Astrocyte (in vitro differentiated cells and primary cell): ENCODE measurements around the gene GRIK5. TPM values are rescaled to one million over a fixed set of nuclear protein-coding genes. Genes with fewer than 3 reads are reported as not detected.

Experiments
- DNase-seq: peaks from one replicate; pipeline ENCODE4 v3.0.0-alpha.2; 2010; ENCODE audit warnings: low read depth
- FAIRE-seq: peaks from 2 replicates; lab custom pipeline; 2011; peaks lifted over from hg19 to GRCh38; lab: Jason Lieb, UNC
- H2AFZ ChIP-seq: 2 replicates; pipeline ENCODE4 v1.6.0; 2012; ENCODE audit warnings: low read depth, low read length, inconsistent platforms
- H3K27ac ChIP-seq: 2 replicates; pipeline ENCODE4 v1.5.1; 2011; ENCODE audit warnings: low read depth, low read length, inconsistent platforms
- H3K27me3 ChIP-seq: 2 replicates; pipeline ENCODE4 v1.6.0; 2011; ENCODE audit warnings: low read length, inconsistent platforms; ENCODE audit not compliant: insufficient read depth
- H3K36me3 ChIP-seq: 2 replicates; pipeline ENCODE4 v1.5.1; 2011; ENCODE audit warnings: low read length, inconsistent platforms; ENCODE audit not compliant: insufficient read depth
- H3K4me1 ChIP-seq: 2 replicates; pipeline ENCODE4 v1.5.1; 2011; ENCODE audit warnings: low read length, inconsistent platforms; ENCODE audit not compliant: insufficient read depth
- H3K4me2 ChIP-seq: 2 replicates; pipeline ENCODE4 v1.6.0; 2012; ENCODE audit warnings: low read length, inconsistent platforms
- H3K4me3 ChIP-seq: 2 replicates; pipeline ENCODE4 v1.5.1; 2011; ENCODE audit warnings: low read depth, mild to moderate bottlenecking, low read length, inconsistent platforms; ENCODE audit not compliant: insufficient read depth
- H3K79me2 ChIP-seq: 2 replicates; pipeline ENCODE4 v1.6.0; 2012; ENCODE audit warnings: mild to moderate bottlenecking, low read length, inconsistent platforms; ENCODE audit not compliant: insufficient read depth
- H3K9ac ChIP-seq: 2 replicates; pipeline ENCODE4 v1.6.0; 2012; ENCODE audit warnings: mild to moderate bottlenecking, low read length, inconsistent platforms
- H3K9me3 ChIP-seq: 2 replicates; pipeline ENCODE4 v1.5.1; 2012; ENCODE audit warnings: low read depth, mild to moderate bottlenecking, low read length, inconsistent platforms; ENCODE audit not compliant: insufficient read depth
- H4K20me1 ChIP-seq: 2 replicates; pipeline ENCODE4 v1.6.0; 2012; ENCODE audit warnings: low read length, inconsistent platforms; ENCODE audit not compliant: insufficient read depth
- H3K27ac Mint-ChIP-seq: one replicate; pipeline ENCODE4 v1.8.0; 2021; ENCODE audit warnings: mild to moderate bottlenecking, mixed read lengths; ENCODE audit not compliant: unreplicated experiment
- H3K27me3 Mint-ChIP-seq: one replicate; pipeline ENCODE4 v1.8.0; 2021; ENCODE audit warnings: low read depth, mixed read lengths; ENCODE audit not compliant: unreplicated experiment
- H3K36me3 Mint-ChIP-seq: one replicate; pipeline ENCODE4 v1.8.0; 2021; ENCODE audit warnings: low read depth, mixed read lengths; ENCODE audit not compliant: unreplicated experiment
- H3K4me1 Mint-ChIP-seq: one replicate; pipeline ENCODE4 v1.8.0; 2021; ENCODE audit warnings: low read depth, mixed read lengths; ENCODE audit not compliant: unreplicated experiment
- H3K4me3 Mint-ChIP-seq: one replicate; pipeline ENCODE4 v1.8.0; 2021; ENCODE audit warnings: mild to moderate bottlenecking, moderate library complexity, mixed read lengths; ENCODE audit not compliant: unreplicated experiment
- H3K9me3 Mint-ChIP-seq: one replicate; pipeline ENCODE4 v1.8.0; 2021; ENCODE audit warnings: mild to moderate bottlenecking, mixed read lengths; ENCODE audit not compliant: unreplicated experiment
- EZH2 ChIP-seq: IDR thresholded peaks from 2 replicates; pipeline ENCODE4 v1.6.1; 2012; ENCODE audit warnings: mild to moderate bottlenecking, low read length, inconsistent platforms; ENCODE audit not compliant: insufficient read depth
- total RNA-seq: library from RNA; stranded (reverse); gene quantifications from 2 replicates; pipeline ENCODE4 v1.2.1, GENCODE V29; 2021
- TF ChIP-seq, protein P1 (sequence below): IDR thresholded peaks from 2 replicates; pipeline ENCODE4 v1.5.1; 2011; ENCODE audit warnings: low read depth, mild to moderate bottlenecking, inconsistent platforms, low read length, moderate library complexity; ENCODE audit not compliant: insufficient read depth

Gene GRIK5
- total RNA-seq, 1 donor from 2014 or later = 9.2 TPM

DNA sequence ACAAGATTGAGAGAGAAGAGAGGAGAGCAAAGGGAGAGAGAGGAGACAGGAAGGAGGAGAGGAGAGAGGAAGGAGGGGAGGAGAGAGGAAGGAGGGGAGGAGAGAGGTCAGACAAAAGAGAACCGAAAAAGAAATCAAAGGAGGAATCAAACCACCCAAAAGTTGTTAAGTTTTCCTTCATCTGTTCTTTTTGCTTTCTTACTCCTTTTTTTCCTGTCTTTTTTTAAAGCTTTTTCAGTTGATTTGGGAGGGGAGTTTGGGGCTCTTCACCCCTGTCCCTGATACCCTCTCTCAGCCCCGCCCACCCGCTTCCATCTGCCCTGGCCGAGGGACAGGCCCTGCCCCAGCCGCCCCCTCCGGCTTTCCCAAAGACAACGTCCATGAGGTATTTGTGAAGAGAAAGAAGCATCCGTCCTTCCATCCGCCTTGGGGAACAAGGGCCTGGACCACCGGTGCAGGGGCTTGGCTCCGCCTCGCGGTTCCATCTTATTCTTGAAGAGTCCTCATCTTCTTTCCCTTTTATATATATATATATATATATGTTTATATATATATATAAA is 19.3 kb upstream of the GRIK5 start:
- TF ChIP-seq EZH2 = no peak
- TF ChIP-seq, protein P1, sequence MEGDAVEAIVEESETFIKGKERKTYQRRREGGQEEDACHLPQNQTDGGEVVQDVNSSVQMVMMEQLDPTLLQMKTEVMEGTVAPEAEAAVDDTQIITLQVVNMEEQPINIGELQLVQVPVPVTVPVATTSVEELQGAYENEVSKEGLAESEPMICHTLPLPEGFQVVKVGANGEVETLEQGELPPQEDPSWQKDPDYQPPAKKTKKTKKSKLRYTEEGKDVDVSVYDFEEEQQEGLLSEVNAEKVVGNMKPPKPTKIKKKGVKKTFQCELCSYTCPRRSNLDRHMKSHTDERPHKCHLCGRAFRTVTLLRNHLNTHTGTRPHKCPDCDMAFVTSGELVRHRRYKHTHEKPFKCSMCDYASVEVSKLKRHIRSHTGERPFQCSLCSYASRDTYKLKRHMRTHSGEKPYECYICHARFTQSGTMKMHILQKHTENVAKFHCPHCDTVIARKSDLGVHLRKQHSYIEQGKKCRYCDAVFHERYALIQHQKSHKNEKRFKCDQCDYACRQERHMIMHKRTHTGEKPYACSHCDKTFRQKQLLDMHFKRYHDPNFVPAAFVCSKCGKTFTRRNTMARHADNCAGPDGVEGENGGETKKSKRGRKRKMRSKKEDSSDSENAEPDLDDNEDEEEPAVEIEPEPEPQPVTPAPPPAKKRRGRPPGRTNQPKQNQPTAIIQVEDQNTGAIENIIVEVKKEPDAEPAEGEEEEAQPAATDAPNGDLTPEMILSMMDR = no peak
- Mint-ChIP-seq H3K27ac (peak overlapping the region; percentile 98), H3K4me3 (no peak overlapping the region), H3K9me3 (no peaks in the 10 kb centered on the region), H3K27me3 (peaks cover 4% of the 10 kb centered on the region), H3K4me1 (peaks cover 35% of the 10 kb centered on the region), H3K36me3 (peaks cover 5% of the 10 kb centered on the region)
- peaks cover 25% of the 10 kb centered on the region for H3K4me1 ChIP-seq
- H3K9me3 ChIP-seq = no peaks in the 10 kb centered on the region
- H3K4me3 ChIP-seq = no peak overlapping the region
- H3K79me2 ChIP-seq = no peaks in the 10 kb centered on the region
- peak overlapping the region; percentile 84 for H3K27ac ChIP-seq
- DNase-seq = no peak
- H3K9ac ChIP-seq = peak overlapping the region; percentile 70
- H2AFZ ChIP-seq = peak overlapping the region; percentile 83
- FAIRE-seq = no peak
- peak overlapping the region; percentile 85 for H3K4me2 ChIP-seq
- no peaks in the 10 kb centered on the region for H3K36me3 ChIP-seq
- H4K20me1 ChIP-seq = no peaks in the 10 kb centered on the region
- no peaks in the 10 kb centered on the region for H3K27me3 ChIP-seq

DNA sequence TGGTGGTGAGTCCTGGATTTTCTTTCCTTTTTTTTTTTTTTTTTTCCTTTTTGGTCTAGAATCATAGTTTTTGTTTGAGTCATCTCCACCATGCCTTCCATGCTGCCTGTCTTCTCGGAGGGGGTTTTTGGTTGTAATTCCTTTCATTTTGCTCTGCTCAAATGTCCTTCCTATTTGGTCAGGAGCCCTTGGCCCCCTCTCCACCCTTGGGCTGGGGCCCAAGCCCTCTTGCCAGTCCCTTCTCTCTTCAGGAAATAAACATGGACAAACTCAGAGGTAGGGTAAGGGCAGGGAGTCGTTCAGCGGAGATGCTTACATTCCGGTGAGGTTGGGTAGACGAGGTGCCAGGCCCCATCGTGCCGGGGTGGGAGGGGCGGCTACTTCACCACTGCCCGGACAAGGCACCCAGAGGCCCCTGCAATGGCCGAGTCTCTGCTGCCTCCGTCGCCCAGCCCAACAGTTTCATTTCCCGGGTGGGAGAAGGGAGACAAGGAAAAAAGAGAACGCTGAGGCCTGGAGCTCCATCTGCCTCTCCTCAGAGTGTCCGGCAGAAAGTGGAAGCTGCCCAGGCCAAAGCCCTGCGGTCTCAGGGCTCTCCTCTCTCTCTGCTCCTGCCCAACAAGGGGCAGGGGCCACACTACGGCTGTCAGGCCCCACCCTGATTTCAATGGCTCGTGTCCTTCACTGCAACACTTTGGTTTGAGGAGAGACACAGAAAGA is 18.6 kb upstream of the GRIK5 start:
- peak overlapping the region; percentile 83 for H2AFZ ChIP-seq
- no peaks in the 10 kb centered on the region for H3K27me3 Mint-ChIP-seq

More for the DNA sequence above, 18.6 kb upstream of the GRIK5 start:
- DNase-seq = peak; percentile 78
- Histone ChIP-seq H3K27me3 (no peaks in the 10 kb centered on the region), H3K4me3 (peak overlapping the region; percentile 45), H3K27ac (peak overlapping the region; percentile 84), H4K20me1 (peaks cover 4% of the 10 kb centered on the region), H3K4me2 (peak overlapping the region; percentile 85), H3K9ac (peak overlapping the region; percentile 70), H3K36me3 (no peaks in the 10 kb centered on the region), H3K79me2 (no peaks in the 10 kb centered on the region), H3K9me3 (no peaks in the 10 kb centered on the region), H3K4me1 (peaks cover 21% of the 10 kb centered on the region)
- no peak for FAIRE-seq
- no peak overlapping the region for H3K4me3 Mint-ChIP-seq
- no peak for TF ChIP-seq EZH2
- TF ChIP-seq, protein P1 = no peak
- H3K9me3 Mint-ChIP-seq = no peaks in the 10 kb centered on the region
- peaks cover 5% of the 10 kb centered on the region for H3K36me3 Mint-ChIP-seq
- peak overlapping the region; percentile 98 for H3K27ac Mint-ChIP-seq
- peaks cover 30% of the 10 kb centered on the region for H3K4me1 Mint-ChIP-seq
